ENCODE measurements around the gene VAX1.

VAX1 gene

GRCh38 chr10:117139581-117140524 lies 1.8 kb upstream of the VAX1 start:
- H3K4me3 ChIP-seq (ENCODE audit: low read depth in 1 of 2, low read length in 2 of 2), result no peak overlapping the region
- peaks cover 62% of the 10 kb centered on the region for H3K27me3 ChIP-seq (ENCODE audit: low read depth, low read length)
- no peaks in the 10 kb centered on the region for H3K36me3 ChIP-seq (ENCODE audit: control insufficient read depth in 1 of 2, insufficient read depth in 2 of 2, low read length in 2 of 2)
- peaks cover 0 to 34% of the 10 kb centered on the region in 2 donors for H3K4me1 ChIP-seq (ENCODE audit: control insufficient read depth in 1 of 2, insufficient read depth in 2 of 2, low read length in 2 of 2)
- peaks cover 6 to 7% of the 10 kb centered on the region in 2 donors for H3K9me3 ChIP-seq (ENCODE audit: control insufficient read depth in 1 of 2, low read length in 2 of 2)
- H3K27ac ChIP-seq (ENCODE audit: low read length), result no peak overlapping the region

GRCh38 chr10:117138838-117139580 lies 939 bp upstream of the VAX1 start:
- no peak overlapping the region for H3K27ac ChIP-seq (ENCODE audit: low read length)
- peaks cover 0 to 41% of the 10 kb centered on the region in 2 donors for H3K4me1 ChIP-seq (ENCODE audit: control insufficient read depth in 1 of 2, insufficient read depth in 2 of 2, low read length in 2 of 2)
- no peak overlapping the region for H3K4me3 ChIP-seq (ENCODE audit: low read depth in 1 of 2, low read length in 2 of 2)
- H3K27me3 ChIP-seq (ENCODE audit: low read depth, low read length), result peaks cover 68% of the 10 kb centered on the region
- H3K36me3 ChIP-seq (ENCODE audit: control insufficient read depth in 1 of 2, insufficient read depth in 2 of 2, low read length in 2 of 2), result no peaks in the 10 kb centered on the region
- no peaks in the 10 kb centered on the region for H3K9me3 ChIP-seq (ENCODE audit: control insufficient read depth in 1 of 2, low read length in 2 of 2)

- Histone ChIP-seq H3K9me3 (ENCODE audit: control insufficient read depth in 1 of 2, low read length in 2 of 2) (no peaks in the 10 kb centered on the region), H3K4me3 (ENCODE audit: low read depth in 1 of 2, low read length in 2 of 2) (peak overlapping the region in 1 of 2 donors; percentile 65), H3K27ac (ENCODE audit: low read length) (no peak overlapping the region), H3K36me3 (ENCODE audit: control insufficient read depth in 1 of 2, insufficient read depth in 2 of 2, low read length in 2 of 2) (no peaks in the 10 kb centered on the region), H3K27me3 (ENCODE audit: low read depth, low read length) (peaks cover 77% of the 10 kb centered on the region), H3K4me1 (ENCODE audit: control insufficient read depth in 1 of 2, insufficient read depth in 2 of 2, low read length in 2 of 2) (peaks cover 0 to 55% of the 10 kb centered on the region in 2 donors)
These were observed 799 bp downstream of the VAX1 start for GRCh38 chr10:117137031-117137910.

- Histone ChIP-seq H3K27me3 (ENCODE audit: low read depth, low read length) (peaks cover 84% of the 10 kb centered on the region), H3K4me3 (ENCODE audit: low read depth in 1 of 2, low read length in 2 of 2) (peak overlapping the region in 1 of 2 donors; percentile 65), H3K36me3 (ENCODE audit: control insufficient read depth in 1 of 2, insufficient read depth in 2 of 2, low read length in 2 of 2) (no peaks in the 10 kb centered on the region), H3K9me3 (ENCODE audit: control insufficient read depth in 1 of 2, low read length in 2 of 2) (no peaks in the 10 kb centered on the region), H3K27ac (ENCODE audit: low read length) (no peak overlapping the region), H3K4me1 (ENCODE audit: control insufficient read depth in 1 of 2, insufficient read depth in 2 of 2, low read length in 2 of 2) (peaks cover 5 to 62% of the 10 kb centered on the region in 2 donors)
These were observed 1.6 kb downstream of the VAX1 start for GRCh38 chr10:117136391-117136975.

- H3K27ac ChIP-seq (ENCODE audit: low read length), result no peak overlapping the region
- H3K9me3 ChIP-seq (ENCODE audit: control insufficient read depth in 1 of 2, low read length in 2 of 2), result no peaks in the 10 kb centered on the region
- no peaks in the 10 kb centered on the region for H3K36me3 ChIP-seq (ENCODE audit: control insufficient read depth in 1 of 2, insufficient read depth in 2 of 2, low read length in 2 of 2)
- H3K4me3 ChIP-seq (ENCODE audit: low read depth in 1 of 2, low read length in 2 of 2), result no peak overlapping the region
- peaks cover 86% of the 10 kb centered on the region for H3K27me3 ChIP-seq (ENCODE audit: low read depth, low read length)
- peaks cover 5 to 68% of the 10 kb centered on the region in 2 donors for H3K4me1 ChIP-seq (ENCODE audit: control insufficient read depth in 1 of 2, insufficient read depth in 2 of 2, low read length in 2 of 2)
These were observed 2.5 kb downstream of the VAX1 start for GRCh38 chr10:117135480-117136140.

GRCh38 chr10:117135026-117135372 lies 3.1 kb downstream of the VAX1 start:
- H3K4me1 ChIP-seq (ENCODE audit: control insufficient read depth in 1 of 2, insufficient read depth in 2 of 2, low read length in 2 of 2), result peaks cover 5 to 68% of the 10 kb centered on the region in 2 donors
- no peaks in the 10 kb centered on the region for H3K9me3 ChIP-seq (ENCODE audit: control insufficient read depth in 1 of 2, low read length in 2 of 2)
- H3K27ac ChIP-seq (ENCODE audit: low read length), result no peak overlapping the region
- H3K27me3 ChIP-seq (ENCODE audit: low read depth, low read length), result peaks cover 86% of the 10 kb centered on the region
- H3K4me3 ChIP-seq (ENCODE audit: low read depth in 1 of 2, low read length in 2 of 2), result peak overlapping the region in 1 of 2 donors; percentile 25
- H3K36me3 ChIP-seq (ENCODE audit: control insufficient read depth in 1 of 2, insufficient read depth in 2 of 2, low read length in 2 of 2), result no peaks in the 10 kb centered on the region

- Histone ChIP-seq H3K9me3 (ENCODE audit: control insufficient read depth in 1 of 2, low read length in 2 of 2) (no peaks in the 10 kb centered on the region), H3K4me3 (ENCODE audit: low read depth in 1 of 2, low read length in 2 of 2) (peak overlapping the region in 1 of 2 donors; percentile 25), H3K36me3 (ENCODE audit: control insufficient read depth in 1 of 2, insufficient read depth in 2 of 2, low read length in 2 of 2) (no peaks in the 10 kb centered on the region), H3K4me1 (ENCODE audit: control insufficient read depth in 1 of 2, insufficient read depth in 2 of 2, low read length in 2 of 2) (peaks cover 5 to 65% of the 10 kb centered on the region in 2 donors), H3K27ac (ENCODE audit: low read length) (no peak overlapping the region), H3K27me3 (ENCODE audit: low read depth, low read length) (peaks cover 87% of the 10 kb centered on the region)
These were observed 3.6 kb downstream of the VAX1 start for GRCh38 chr10:117134306-117135025.

GRCh38 chr10:117134056-117134305 lies 4.1 kb downstream of the VAX1 start:
- peaks cover 84% of the 10 kb centered on the region for H3K27me3 ChIP-seq (ENCODE audit: low read depth, low read length)
- peaks cover 5 to 61% of the 10 kb centered on the region in 2 donors for H3K4me1 ChIP-seq (ENCODE audit: control insufficient read depth in 1 of 2, insufficient read depth in 2 of 2, low read length in 2 of 2)

GRCh38 chr10:117133273-117134055 lies 4.6 kb downstream of the VAX1 start:
- peaks cover 5 to 56% of the 10 kb centered on the region in 2 donors for H3K4me1 ChIP-seq (ENCODE audit: control insufficient read depth in 1 of 2, insufficient read depth in 2 of 2, low read length in 2 of 2)
- peaks cover 79% of the 10 kb centered on the region for H3K27me3 ChIP-seq (ENCODE audit: low read depth, low read length)

More at GRCh38 chr10:117134056-117134305, 4.1 kb downstream of the VAX1 start:
- Histone ChIP-seq H3K36me3 (ENCODE audit: control insufficient read depth in 1 of 2, insufficient read depth in 2 of 2, low read length in 2 of 2) (no peaks in the 10 kb centered on the region), H3K9me3 (ENCODE audit: control insufficient read depth in 1 of 2, low read length in 2 of 2) (no peaks in the 10 kb centered on the region), H3K27ac (ENCODE audit: low read length) (no peak overlapping the region), H3K4me3 (ENCODE audit: low read depth in 1 of 2, low read length in 2 of 2) (peak overlapping the region in 1 of 2 donors; percentile 25)

More at GRCh38 chr10:117133273-117134055, 4.6 kb downstream of the VAX1 start:
- Histone ChIP-seq H3K4me3 (ENCODE audit: low read depth in 1 of 2, low read length in 2 of 2) (peak overlapping the region in 1 of 2 donors; percentile 25), H3K27ac (ENCODE audit: low read length) (no peak overlapping the region), H3K9me3 (ENCODE audit: control insufficient read depth in 1 of 2, low read length in 2 of 2) (no peaks in the 10 kb centered on the region), H3K36me3 (ENCODE audit: control insufficient read depth in 1 of 2, insufficient read depth in 2 of 2, low read length in 2 of 2) (no peaks in the 10 kb centered on the region)
